HCT116 (cell line): ENCODE measurements around the gene SLC22A12.

Experiments used
- CEBPB ChIP-seq: IDR thresholded peaks from 2 replicates; pipeline ENCODE4 v1.6.1; 2012; ENCODE audit warnings: low read depth
- EGR1 ChIP-seq: IDR thresholded peaks from 2 replicates; pipeline ENCODE4 v1.6.1; 2012; ENCODE audit warnings: low read depth
- EZH2 ChIP-seq: fragments of 200-600 bp; sonication (generic); IDR thresholded peaks from 2 replicates; pipeline ENCODE4 v1.6.1; 2017; ENCODE audit warnings: antibody characterized with exemption, mixed run types
- POLR2A ChIP-seq: IDR thresholded peaks from 2 replicates; pipeline ENCODE4 v1.7.0; 2011; ENCODE audit warnings: borderline replicate concordance; ENCODE audit not compliant: insufficient read depth, insufficient read length; ENCODE audit errors: extremely low read depth
- POLR2AphosphoS5 ChIP-seq: IDR thresholded peaks from 2 replicates; pipeline ENCODE4 v1.6.1; 2011; ENCODE audit warnings: mild to moderate bottlenecking, low read depth, low read length, moderate library complexity
- SIN3A ChIP-seq: IDR thresholded peaks from 2 replicates; pipeline ENCODE4 v1.6.1; 2012; ENCODE audit warnings: low read depth
- SP1 ChIP-seq: IDR thresholded peaks from 2 replicates; pipeline ENCODE4 v1.6.1; 2012; ENCODE audit warnings: low read depth
- ZNF274 ChIP-seq: fragments of 200-500 bp; sonication (Bioruptor generic); IDR thresholded peaks from 2 replicates; pipeline ENCODE4 v1.6.1; 2014; ENCODE audit warnings: mild to moderate bottlenecking, low read depth, low read length, inconsistent platforms

GRCh38 chr11:64561984-64562722 is 28.9 kb upstream of the SLC22A12 start:
- TF ChIP-seq ZNF274 (no peak), POLR2AphosphoS5 (no peak), SP1 (no peak), CEBPB (no peak), EZH2 (no peak), POLR2A (no peak), SIN3A (no peak), EGR1 (no peak)
